GM21737 (cell line): ENCODE measurements around the gene AK2.
A peak's percentile ranks its signal among the peaks of the same experiment; 100 is the strongest.
"Not testable (repeated sequence)": the region's sequence is repeated elsewhere in the genome, so short reads cannot be mapped to it uniquely, and the experiment has no call there.

Experiments
- ATAC-seq: cut with Tn5 transposase; IDR thresholded peaks from one replicate; pipeline ENCODE4 v1.9.1; 2021; ENCODE audit warnings: mild to moderate bottlenecking, moderate library complexity; ENCODE audit not compliant: unreplicated experiment

The AK2 gene

DNA sequence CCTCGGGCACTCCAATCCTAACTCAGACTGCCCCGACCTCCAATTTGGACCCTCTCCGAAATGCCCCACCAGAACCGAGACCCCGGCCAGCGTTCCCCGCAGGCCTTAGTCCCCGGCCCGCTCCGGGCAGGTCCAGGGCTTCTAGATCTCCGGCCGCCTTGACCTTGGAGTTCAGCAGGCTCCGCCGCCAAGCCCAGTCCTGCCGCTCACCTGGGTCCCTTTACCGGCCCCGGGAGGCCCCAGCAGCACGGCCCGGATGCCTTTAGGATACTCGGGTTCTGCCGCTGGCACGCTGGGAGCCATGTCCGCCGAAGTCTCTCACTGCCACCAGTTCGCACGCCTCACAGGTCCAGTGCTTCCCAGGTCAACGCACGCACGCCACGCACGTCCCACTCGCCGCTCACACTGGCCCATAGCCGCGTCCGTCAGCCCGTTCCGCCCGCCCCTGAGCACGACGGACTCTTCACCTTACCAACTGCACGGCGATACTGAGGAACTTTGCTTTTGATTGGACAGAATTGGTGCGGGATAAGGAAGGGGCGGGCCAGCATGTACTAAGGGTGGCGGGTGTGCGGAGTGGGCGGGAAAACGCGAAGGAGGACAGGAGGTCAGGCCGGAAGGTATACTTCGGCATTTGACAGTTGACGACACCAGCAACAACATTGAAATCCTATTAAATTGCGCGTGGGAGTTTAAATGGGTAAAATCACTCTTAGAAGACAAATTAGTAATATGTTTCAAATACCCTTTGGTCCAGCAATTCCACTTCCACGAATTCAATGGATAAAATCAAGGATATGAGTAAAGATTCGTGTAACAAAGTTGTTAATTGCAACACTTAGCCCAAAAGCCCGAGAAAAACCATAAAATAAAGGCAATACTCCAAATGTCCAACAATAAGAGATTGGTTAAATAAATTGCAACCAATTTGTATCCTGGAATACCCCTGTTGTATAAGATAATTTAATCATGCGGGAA lies at the start of gene AK2:
Gene AK2, minus strand, starts transcription at position 358 of the 978 bp plus-strand sequence. Its CDS starts 55 bp downstream, at position 303.
- ATAC-seq, result peak; percentile 99

DNA sequence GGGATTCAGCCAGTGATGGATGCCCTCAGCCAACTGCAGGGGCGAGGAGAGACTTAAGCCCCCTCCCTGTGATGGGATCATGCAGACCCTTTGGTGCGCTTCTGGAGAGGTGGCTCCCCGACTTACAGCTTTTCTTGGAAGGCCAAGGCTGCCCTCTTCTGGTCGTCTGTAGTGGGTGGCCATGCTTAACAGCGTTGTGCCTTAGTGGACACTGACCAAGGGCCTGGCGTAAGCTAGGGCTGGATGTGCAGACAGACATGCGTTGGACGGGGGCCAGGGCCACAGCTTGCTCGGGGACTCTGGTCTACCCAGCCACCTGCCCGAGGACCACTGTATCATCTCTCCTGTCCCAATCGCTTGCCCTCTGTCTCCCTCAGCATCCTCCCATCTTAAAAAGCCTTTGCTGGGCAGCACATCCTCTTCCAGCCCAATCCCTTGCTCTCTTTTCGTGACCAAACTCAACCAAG lies 49.7 kb upstream of the AK2 start:
- ATAC-seq, result no peak

DNA sequence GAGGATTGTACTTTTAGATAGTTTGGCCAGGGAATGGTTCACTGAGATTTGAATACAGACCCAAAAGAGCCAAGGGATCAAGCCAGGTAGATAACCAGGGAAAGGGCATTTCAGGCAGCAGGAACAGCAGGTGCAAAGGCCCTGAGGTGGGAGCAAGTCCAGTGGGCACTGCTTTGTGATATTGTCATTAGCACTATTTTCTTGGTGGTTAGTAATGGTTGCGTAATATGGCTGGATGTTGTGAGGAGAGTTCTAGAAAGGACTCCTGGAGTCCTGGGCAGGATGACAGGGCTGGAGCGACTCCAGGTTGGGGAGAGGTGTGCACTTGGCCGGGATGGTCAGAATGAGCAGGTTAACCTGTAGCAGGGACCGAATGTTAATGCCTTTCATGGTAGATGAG lies 48.6 kb upstream of the AK2 start:
- ATAC-seq, result no peak

DNA sequence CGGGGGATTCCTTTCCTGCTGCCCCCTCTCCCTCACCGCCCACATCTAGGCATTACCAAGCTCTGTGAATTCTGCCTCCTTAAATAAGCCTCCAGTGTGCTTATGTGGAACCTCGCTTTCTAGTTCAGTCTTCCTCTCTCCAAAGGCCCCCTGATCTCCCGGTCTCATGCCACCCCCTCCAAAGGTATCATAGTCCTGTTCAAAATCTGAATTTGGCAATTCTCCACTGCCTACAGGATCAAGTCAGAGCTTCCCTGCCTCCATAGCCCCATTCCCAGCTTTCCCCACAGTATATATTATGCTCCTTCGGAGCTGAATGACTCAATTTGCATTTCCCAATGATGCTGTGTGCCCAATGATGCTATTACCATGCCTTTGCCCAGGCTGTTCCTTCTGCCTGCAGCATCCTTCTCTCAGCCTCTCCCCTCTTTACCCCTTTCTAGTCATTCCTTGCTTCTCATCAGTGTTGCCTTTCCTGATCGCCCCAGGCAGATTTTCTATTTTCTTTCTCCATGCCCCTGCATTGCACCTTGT lies 46.0 kb upstream of the AK2 start:
- ATAC-seq, result no peak

DNA sequence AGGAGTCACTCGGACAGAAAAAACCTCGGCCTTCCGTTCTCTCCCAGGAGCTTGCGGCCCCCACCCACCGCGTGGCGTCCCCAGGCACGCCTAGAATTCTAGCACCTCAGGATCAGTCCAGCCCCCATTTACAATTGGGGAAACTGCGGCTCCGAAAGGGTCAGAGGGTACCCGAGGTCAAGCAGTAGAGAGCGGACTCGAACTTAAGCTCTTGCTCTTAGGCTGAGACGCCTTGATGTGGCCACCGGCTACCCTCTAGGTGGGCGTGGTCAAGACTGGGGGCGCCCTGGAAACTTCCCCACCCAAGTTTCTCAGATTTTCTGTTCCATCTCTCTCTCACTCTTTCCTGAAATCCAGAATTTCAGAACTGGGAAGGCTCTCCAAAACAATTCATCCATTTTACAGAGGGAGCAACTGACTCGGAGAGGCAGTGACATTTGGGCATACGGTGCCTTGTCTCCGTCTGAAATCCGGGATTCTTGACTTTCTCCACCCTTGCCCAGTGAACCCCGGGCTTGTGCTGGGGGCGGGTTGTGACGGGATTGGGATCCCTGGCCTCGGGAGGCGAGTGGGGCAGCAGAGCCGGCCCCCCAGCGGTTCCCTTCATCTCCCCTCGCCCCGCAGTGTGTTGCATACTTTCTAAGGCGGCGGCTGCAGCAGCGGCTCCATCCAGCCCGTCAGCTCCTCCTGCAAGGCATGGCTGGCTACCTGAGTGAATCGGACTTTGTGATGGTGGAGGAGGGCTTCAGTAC lies 45.0 kb upstream of the AK2 start:
- ATAC-seq, result peak; percentile 6

DNA sequence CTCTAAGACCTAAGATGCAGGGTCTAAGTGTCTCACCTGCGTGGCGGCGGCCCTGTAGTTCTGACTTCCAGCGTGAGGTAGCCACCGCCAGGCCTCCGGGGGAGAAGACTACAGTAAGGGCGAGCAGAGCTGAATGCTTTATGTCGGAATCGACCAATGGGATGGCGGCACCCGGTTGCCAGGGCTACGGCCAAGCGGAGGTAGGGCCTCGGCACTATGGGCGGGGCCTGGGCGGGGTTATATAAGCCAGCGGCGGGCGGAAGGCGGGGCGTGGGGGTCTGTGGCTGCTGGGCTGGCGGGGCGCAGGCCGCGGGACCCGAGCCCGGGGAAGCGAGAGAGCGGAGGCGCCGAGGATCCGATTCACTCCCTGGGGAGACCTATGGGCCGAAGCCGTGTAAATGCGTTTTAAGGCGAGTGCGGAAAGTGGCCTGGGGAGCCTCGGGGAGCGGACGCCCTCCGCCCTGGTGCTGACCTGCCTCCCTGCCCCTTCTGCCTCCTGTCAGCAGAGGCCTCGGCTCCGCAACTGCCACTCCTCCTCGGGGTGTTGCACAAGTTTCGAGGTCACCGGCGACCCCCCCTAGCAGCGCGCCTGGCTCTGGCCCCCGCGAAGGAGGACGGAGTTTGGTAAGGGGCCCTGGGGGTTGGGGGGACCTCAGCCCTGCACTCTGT lies 44.3 kb upstream of the AK2 start, which contains the start of gene AZIN2:
Gene AZIN2, plus strand, starts transcription at position 269 of the 669 bp plus-strand sequence. CDS start 1,097 bp downstream, outside the sequence.
- ATAC-seq, result peak; percentile 96

DNA sequence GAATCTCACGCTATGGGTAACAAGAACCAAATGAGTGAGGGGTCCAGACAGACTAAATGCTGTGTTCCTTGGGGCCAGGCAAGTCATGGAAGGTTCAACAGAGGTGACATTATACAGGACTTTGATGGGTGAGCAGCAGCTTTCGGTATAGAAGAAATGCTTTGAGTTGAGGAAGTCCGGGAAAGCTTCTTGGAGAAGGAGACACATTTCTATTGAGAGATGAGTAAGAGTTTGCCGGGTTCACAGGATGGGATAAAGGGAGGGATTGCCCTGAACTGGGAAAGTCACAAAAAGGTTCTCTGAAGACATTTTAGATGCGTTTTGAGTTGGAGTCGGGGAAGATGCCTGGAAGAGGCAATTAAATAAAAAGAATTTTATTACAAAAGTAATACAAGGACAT lies 43.7 kb upstream of the AK2 start:
- no peak for ATAC-seq

DNA sequence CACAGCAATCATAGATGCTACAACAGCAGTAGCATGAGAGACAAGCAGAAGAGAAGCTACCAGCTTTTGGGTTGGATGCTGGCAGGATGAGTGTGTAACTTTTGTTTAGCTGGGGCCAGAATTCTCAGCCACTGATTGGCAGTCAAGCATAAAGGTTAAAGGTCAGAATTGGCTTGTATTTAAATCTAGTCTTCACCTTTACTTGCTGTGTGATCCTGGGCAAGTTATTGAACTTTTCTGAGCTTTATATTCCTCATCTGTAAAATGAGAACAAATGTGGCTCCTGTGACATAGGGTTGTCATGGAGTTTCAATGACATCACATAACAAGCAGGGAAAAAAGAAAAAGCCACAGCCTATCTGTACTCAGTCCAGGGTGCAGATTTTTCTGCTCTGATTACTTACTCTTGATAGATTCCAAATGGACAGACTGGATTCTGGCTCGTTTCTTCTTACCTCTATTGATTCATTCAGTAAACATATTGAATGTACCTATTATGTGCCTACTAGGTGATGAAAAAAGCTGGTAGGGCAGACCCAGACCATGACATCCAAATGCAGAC lies 41.4 kb upstream of the AK2 start:
- ATAC-seq, result no peak

DNA sequence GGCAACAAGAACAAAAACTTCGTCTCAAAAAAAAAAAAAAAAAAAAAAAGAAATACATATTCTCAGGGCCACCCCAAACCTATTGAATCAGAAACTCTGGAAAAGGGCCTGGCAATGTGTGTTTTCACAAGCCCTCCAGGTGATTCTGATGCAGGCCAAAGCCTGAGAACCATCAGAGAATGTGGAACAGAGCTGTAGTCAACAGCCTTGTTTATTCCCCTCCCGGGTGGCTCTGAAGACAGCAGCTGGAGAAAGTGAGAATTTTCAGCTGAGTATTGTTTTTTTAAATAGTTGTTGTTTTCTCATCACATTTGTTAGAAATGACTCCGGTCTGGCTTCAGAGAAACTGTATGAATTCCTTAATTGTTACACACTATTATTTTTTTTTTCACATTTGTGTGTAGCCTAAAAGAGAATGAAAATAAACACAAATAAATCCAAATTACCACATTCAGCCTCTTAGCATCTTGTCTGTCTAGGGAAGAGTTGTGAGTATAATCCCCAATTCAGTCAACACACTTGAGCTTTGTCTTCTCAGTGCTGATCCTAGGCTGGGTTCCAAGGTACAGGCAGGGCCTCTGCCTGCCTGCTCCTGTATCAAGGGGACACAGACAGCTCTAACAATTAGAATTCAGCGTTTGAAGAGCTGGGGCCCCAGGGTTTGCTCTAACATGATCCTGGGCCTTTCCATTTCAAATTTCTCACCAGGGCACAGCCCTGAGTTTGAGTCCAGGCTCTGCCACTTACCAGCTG lies 37.7 kb upstream of the AK2 start:
- ATAC-seq, result no peak

DNA sequence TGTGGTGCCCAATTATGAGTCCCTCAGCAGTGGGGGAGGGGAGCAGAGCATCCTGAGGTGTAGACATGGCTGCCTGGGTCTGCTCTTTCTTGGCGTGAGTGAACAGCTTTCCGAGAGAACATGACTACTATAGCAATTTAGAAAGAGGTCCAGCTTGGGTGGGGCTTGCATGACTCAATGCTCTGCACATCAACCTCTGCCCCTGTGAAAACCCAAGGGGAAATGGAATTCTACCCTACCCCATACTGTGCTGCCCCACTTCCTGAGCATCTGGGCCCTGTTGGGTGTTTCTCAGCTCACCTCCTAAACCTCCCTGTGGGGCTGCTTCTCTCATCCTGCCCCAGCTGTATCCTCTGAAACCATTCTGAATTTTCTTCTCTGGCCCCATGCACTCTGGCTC lies 36.0 kb upstream of the AK2 start:
- ATAC-seq, result no peak

DNA sequence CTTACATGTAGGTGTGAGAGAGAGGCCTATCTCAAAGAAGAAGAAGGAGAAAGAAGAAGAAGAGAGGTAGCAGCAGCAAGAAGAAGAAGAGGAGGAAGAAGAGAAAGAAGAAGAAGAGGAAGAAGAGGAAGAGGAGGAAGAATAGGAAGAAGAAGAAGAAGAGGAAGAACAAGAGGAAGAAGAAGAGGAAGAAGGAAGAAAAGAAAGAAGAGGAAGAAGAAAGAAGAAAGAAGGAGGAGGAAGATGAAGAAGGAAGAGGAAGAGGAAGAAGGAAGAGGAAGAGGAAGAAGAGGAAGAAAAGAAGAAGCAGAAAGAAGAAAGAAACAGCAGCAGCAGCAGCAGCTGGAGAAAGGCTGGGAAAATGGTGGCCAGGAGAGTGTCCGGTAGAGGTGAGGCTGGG lies 33.9 kb upstream of the AK2 start:
- no peak for ATAC-seq

DNA sequence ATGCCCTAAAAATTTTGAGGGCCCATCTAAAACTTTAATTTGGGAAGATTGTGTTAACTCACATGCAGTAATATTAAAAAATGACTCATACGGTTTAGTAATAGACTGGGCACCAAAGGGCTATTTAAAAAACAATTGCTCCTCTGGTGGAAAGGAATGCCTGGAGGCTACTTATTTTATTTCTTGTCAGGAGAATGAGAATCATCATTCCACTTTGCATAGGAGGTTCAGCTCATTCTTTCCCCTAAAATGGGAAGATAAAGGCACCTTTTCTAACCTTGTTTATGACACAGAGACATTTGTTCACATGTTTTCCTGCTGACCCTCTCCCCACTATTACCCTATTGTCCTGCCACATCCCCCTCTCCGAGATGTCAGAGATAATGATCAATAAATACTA lies 31.4 kb upstream of the AK2 start:
- ATAC-seq, result not testable (repeated sequence)

DNA sequence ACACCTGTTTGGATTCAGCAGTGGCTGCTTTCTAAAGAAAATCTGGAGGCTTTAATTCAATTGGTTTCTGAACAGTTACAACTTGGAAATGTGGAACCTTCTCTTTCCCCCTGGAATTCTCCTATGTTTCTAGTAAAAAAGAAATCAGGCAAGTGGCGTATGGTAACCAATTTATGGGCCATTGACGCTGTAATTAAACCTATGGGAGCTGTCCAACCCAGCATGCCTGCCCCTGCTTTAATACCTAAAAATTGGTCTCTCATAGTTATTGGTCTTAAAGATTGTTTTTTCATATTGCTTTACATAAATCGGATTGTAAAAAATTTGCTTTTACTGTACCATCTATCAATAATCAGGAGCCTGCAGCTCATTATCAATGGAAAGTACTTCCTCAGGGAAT lies 29.8 kb upstream of the AK2 start:
- ATAC-seq, result not testable (repeated sequence)

DNA sequence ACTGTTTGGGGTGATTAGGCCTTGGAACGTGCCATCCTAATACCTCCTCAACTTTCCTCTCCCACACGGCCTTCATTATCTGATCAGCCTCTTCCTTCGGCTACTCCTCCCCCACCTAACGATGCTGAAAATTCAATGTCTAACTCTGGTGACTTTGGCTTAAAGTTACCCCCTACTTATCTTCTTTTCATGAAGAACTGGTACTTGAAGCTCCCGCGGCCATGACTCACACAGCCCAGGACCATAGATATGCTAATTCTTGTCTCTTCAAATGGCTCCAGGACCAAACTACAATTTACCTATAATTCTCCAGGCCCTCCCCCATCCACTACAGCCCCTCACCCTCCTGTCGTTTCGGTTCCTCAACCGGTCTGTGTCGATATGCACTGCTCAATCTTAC lies 28.6 kb upstream of the AK2 start:
- no peak for ATAC-seq

DNA sequence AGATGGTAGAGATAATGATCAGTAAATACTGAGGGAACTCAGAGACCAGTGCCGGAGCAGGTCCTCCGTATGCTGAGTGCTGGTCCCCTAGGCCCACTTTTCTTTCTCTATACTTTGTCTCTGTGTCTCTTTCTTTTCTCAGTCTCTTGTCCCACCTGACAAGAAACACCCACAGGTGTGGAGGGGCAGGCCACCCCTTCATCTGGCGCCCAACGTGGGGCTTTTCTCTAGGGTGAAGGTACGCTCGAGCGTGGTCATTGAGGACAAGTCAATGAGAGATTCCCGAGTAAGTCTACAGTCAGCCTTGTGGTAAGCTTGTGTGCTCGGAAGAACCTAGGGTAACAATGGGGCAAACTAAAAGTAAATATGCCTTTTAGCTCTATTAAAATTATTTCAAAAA lies 27.6 kb upstream of the AK2 start:
- not testable (repeated sequence) for ATAC-seq

DNA sequence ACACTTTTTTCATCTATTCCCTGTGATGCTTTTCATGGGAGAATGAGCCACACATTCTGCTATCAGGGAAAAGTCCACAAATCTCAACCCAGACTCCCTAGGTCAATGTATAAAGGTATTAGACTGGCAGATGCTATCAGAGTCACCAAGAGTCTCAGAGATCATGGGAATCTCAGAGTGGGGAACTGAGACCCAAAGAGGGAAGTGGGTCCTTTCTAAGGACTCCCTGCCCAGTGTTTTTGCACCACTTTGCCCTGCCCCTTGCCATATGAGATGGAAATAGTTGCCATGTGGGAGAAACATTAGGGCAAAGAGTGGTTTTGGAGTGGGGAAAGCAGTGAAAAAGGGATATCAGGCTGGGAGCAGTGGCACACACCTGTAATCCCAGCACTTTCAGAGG lies 25.2 kb upstream of the AK2 start:
- no peak for ATAC-seq

DNA sequence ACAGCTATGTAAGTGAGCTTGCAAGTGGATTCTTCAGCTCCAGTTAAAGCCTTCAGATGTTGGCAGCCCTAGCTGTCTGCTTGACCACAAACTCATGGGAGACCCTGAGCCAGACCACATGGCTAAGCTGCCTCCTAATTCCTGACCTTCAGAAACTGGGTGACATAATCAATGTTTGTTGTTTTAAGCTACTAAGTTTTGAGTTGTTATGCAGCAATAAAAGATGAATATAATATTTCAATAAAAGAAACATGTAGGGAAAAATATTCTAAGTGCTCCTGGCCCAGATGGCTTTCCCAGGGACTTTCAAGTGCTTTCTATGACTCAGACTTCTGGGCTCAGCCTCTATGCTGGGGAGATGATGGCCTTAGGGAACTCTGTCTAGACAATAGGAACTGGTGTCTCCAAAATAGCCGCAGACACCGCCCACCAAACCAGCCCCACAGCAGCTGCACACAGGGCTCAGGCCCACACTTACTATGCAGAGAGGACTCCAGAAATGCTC lies 23.9 kb upstream of the AK2 start:
- no peak for ATAC-seq

DNA sequence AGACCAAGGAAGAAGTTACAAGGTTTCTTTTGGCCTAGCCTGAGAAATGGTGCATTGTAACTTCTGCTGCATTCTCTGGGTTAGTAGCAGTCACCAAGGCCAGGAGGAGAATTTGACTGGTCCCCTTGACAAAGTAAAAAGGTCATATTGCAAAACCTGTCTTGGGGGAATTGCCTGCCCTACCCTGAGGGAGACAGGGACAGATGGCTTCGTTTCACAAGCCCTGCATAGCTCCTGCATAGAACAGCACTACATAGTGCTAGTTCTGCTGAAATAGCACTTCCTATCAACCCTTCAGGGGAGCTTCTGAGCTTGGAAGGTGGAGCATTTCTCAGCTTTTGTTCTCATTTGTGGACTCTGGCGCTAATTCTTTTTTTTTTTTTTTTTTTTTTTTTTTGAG lies 20.4 kb upstream of the AK2 start:
- no peak for ATAC-seq

DNA sequence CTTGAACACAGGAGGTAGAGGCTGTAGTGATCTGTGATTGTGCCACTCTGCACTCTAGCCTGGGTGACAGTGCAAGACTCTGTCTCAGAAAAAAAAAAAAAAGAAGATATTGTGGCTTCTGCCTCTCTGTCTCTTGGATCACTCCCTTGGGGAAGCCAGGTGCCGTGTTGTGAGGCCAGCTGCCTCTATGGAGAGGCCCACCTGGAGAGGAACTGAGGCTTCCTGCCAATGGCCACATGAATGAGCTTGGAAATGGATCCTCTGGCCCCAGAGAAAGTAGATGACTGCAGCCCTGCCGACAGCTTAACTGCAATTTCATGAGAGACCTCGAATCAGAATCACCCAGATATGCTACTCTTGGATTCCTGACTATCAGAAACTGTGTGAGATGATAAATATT lies 19.7 kb upstream of the AK2 start:
- no peak for ATAC-seq
